Spleen (tissue), 7 donors: ENCODE data around the gene TINAG.

Experiments used
- POLR2A ChIP-seq, 3 donors: fragments of 450-650 bp; IDR thresholded peaks; one replicate each; pipeline ENCODE4 v1.5.1; 2017; ENCODE audit warnings: antibody characterized with exemption in 3 of 3, mild to moderate bottlenecking in 1 of 3
- TF ChIP-seq, protein P1 (sequence below), 11 experiments: fragments of 200-600 bp in 7 of 11; fragments of 450-650 bp in 4 of 11; sonication (generic) in 4 of 11; IDR thresholded peaks in 8 of 11; conservative IDR thresholded peaks in 3 of 11; 1 replicate in 7 of 11; 2 replicates in 4 of 11; pipeline versions ENCODE4 v1.4.0 to v1.8.0; 2016 to 2021; ENCODE audit warnings: antibody characterized with exemption in 11 of 11, inconsistent platforms in 4 of 11, mild to moderate bottlenecking in 1 of 11
- donor health status: DM: no; HTN: no; CAD: no; lungs with moderate emphysema.
- donor health status: DM: no; HTN: no; CAD: no.
- donor health status: DM: no; HTN: no; CAD: no.

DNA sequence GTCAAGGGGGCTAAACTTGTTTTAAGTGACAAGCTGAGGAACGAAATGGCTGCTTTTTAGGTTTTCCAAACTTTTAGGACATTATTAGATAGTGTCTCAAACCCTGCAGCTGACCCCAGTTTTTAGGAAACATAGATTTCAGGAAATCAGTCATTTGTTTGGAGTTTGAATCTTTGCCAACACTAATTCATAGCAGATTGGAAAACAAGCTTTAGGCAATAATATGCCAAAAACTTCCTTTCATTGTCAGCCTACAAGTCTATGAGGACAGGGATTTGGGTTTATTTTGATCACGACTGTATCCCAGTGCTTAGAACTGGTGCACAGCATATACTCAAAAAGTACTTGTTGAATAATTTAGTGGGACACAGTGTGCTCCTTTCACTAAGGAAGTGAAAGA is 123.2 kb downstream of the TINAG start:
- TF ChIP-seq, protein P1, sequence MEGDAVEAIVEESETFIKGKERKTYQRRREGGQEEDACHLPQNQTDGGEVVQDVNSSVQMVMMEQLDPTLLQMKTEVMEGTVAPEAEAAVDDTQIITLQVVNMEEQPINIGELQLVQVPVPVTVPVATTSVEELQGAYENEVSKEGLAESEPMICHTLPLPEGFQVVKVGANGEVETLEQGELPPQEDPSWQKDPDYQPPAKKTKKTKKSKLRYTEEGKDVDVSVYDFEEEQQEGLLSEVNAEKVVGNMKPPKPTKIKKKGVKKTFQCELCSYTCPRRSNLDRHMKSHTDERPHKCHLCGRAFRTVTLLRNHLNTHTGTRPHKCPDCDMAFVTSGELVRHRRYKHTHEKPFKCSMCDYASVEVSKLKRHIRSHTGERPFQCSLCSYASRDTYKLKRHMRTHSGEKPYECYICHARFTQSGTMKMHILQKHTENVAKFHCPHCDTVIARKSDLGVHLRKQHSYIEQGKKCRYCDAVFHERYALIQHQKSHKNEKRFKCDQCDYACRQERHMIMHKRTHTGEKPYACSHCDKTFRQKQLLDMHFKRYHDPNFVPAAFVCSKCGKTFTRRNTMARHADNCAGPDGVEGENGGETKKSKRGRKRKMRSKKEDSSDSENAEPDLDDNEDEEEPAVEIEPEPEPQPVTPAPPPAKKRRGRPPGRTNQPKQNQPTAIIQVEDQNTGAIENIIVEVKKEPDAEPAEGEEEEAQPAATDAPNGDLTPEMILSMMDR (IDR thresholded peaks at IDR 0.05 in 8 of 11, conservative IDR thresholded peaks at IDR 0.05 in 3 of 11), result no peak
- TF ChIP-seq POLR2A (IDR thresholded peaks at IDR 0.05), result no peak
